ENCODE results near the gene SPINK4.

Gene SPINK4

GRCh38 chr9:33255014-33255413 lies 15.0 kb downstream of the SPINK4 start:
- peaks cover 70% of the 10 kb centered on the region for H3K36me3 ChIP-seq (ENCODE audit: control insufficient read depth, low read length)

GRCh38 chr9:33255471-33255870 lies 15.5 kb downstream of the SPINK4 start:
- Histone ChIP-seq H3K9me2 (replicated peaks; ENCODE audit: control insufficient read depth, low read length) (no peaks in the 10 kb centered on the region), H3K27ac (ENCODE audit: low read depth, low read length) (no peak overlapping the region), H3K27me3 (ENCODE audit: control insufficient read depth, low read length) (no peaks in the 10 kb centered on the region), H3K4me2 (ENCODE audit: low read length) (no peak overlapping the region), H3K4me3 (ENCODE audit: low read length) (no peak overlapping the region), H3K9me3 (ENCODE audit: control insufficient read depth, insufficient read depth, low read length) (no peaks in the 10 kb centered on the region), H3K79me2 (ENCODE audit: control insufficient read depth, low read length) (peaks cover 18% of the 10 kb centered on the region), H3K4me1 (ENCODE audit: control insufficient read depth, low read length) (peaks cover 2% of the 10 kb centered on the region; the same call in 1 of the 2 replicates), H4K20me1 (ENCODE audit: control insufficient read depth, insufficient read depth, low read depth, low read length) (no peaks in the 10 kb centered on the region), H3K36me3 (ENCODE audit: control insufficient read depth, low read length) (peaks cover 75% of the 10 kb centered on the region), H3F3A (ENCODE audit: control insufficient read depth, insufficient read depth) (0 out of 2 replicates have a peak, but pooled peaks cover 6% of the 10 kb centered on the region)
- TF ChIP-seq CTCF (IDR thresholded peaks at IDR 0.05; ENCODE audit: low read depth, low read length, poor library complexity, severe bottlenecking) (no peak), EZH2phosphoT487 (IDR thresholded peaks at IDR 0.05; ENCODE audit: borderline replicate concordance, low read length) (no peak)

More at GRCh38 chr9:33255014-33255413, 15.0 kb downstream of the SPINK4 start:
- no peaks in the 10 kb centered on the region for H3K9me3 ChIP-seq (ENCODE audit: control insufficient read depth, insufficient read depth, low read length)
- no peak overlapping the region for H3K4me3 ChIP-seq (ENCODE audit: low read length)
- TF ChIP-seq CTCF (IDR thresholded peaks at IDR 0.05; ENCODE audit: low read depth, low read length, poor library complexity, severe bottlenecking) (no peak), EZH2phosphoT487 (IDR thresholded peaks at IDR 0.05; ENCODE audit: borderline replicate concordance, low read length) (no peak)
- peaks cover 6% of the 10 kb centered on the region for H3K4me1 ChIP-seq (ENCODE audit: control insufficient read depth, low read length)
- no peak overlapping the region for H3K4me2 ChIP-seq (ENCODE audit: low read length)
- H3K79me2 ChIP-seq (ENCODE audit: control insufficient read depth, low read length), result peaks cover 14% of the 10 kb centered on the region
- no peaks in the 10 kb centered on the region for H3K27me3 ChIP-seq (ENCODE audit: control insufficient read depth, low read length)
- H3K27ac ChIP-seq (ENCODE audit: low read depth, low read length), result no peak overlapping the region
- no peaks in the 10 kb centered on the region for H4K20me1 ChIP-seq (ENCODE audit: control insufficient read depth, insufficient read depth, low read depth, low read length)
- no peaks in the 10 kb centered on the region for H3K9me2 ChIP-seq (replicated peaks; ENCODE audit: control insufficient read depth, low read length)
- H3F3A ChIP-seq (ENCODE audit: control insufficient read depth, insufficient read depth), result 0 out of 2 replicates have a peak, but pooled peaks cover 6% of the 10 kb centered on the region

GRCh38 chr9:33256236-33256635 lies 16.3 kb downstream of the SPINK4 start:
- no peak overlapping the region for H3K4me2 ChIP-seq (ENCODE audit: low read length)

More at GRCh38 chr9:33256236-33256635, 16.3 kb downstream of the SPINK4 start:
- H3K9me3 ChIP-seq (ENCODE audit: control insufficient read depth, insufficient read depth, low read length), result no peaks in the 10 kb centered on the region
- H3K27me3 ChIP-seq (ENCODE audit: control insufficient read depth, low read length), result no peaks in the 10 kb centered on the region
- no peaks in the 10 kb centered on the region for H4K20me1 ChIP-seq (ENCODE audit: control insufficient read depth, insufficient read depth, low read depth, low read length)
- peaks cover 82% of the 10 kb centered on the region for H3K36me3 ChIP-seq (ENCODE audit: control insufficient read depth, low read length)
- H3K79me2 ChIP-seq (ENCODE audit: control insufficient read depth, low read length), result peaks cover 22% of the 10 kb centered on the region
- no peaks in the 10 kb centered on the region for H3K4me1 ChIP-seq (ENCODE audit: control insufficient read depth, low read length)
- H3K27ac ChIP-seq (ENCODE audit: low read depth, low read length), result no peak overlapping the region
- no peak overlapping the region for H3K4me3 ChIP-seq (ENCODE audit: low read length)
- TF ChIP-seq CTCF (IDR thresholded peaks at IDR 0.05; ENCODE audit: low read depth, low read length, poor library complexity, severe bottlenecking) (no peak), EZH2phosphoT487 (IDR thresholded peaks at IDR 0.05; ENCODE audit: borderline replicate concordance, low read length) (no peak)
- no peaks in the 10 kb centered on the region for H3K9me2 ChIP-seq (replicated peaks; ENCODE audit: control insufficient read depth, low read length)
- 0 out of 2 replicates have a peak, but pooled peaks cover 6% of the 10 kb centered on the region for H3F3A ChIP-seq (ENCODE audit: control insufficient read depth, insufficient read depth)

Measured in DOHH2 (cell line).